Aorta (tissue), 5 donors: ENCODE measurements around the gene SLC25A26. TPM values are rescaled to one million over a fixed set of nuclear protein-coding genes. Genes with fewer than 3 reads are reported as not detected.

ENCODE experiments used
- ATAC-seq: fragments of 200-7000 bp; cut with Tn5 transposase; one replicate; pipeline ENCODE4 v1.9.1; 2022; ENCODE audit warnings: moderate library complexity; ENCODE audit not compliant: low FRiP score
- DNase-seq, 2 donors: peaks; one replicate each; pipeline ENCODE4 v3.0.0-alpha.2; 2020
- H3K27ac ChIP-seq, 2 donors: one replicate each; pipeline ENCODE4 v1.5.1; 2013; ENCODE audit warnings: low read length in 2 of 2, mild to moderate bottlenecking in 2 of 2, moderate library complexity in 2 of 2, control low read depth in 1 of 2, inconsistent platforms in 1 of 2, low read depth in 1 of 2
- H3K27me3 ChIP-seq, 2 donors: one replicate each; pipeline ENCODE4 v1.6.1; 2013; ENCODE audit warnings: control low read depth in 1 of 2, low read length in 1 of 2, mild to moderate bottlenecking in 1 of 2, moderate library complexity in 1 of 2; ENCODE audit not compliant: insufficient read depth in 2 of 2, control insufficient read depth in 1 of 2
- H3K36me3 ChIP-seq, 2 donors: one replicate each; pipeline ENCODE4 v1.6.1; 2013; ENCODE audit warnings: control low read depth in 1 of 2, low read length in 1 of 2, mild to moderate bottlenecking in 1 of 2; ENCODE audit not compliant: insufficient read depth in 2 of 2, control insufficient read depth in 1 of 2
- H3K4me1 ChIP-seq, 2 donors: one replicate each; pipeline ENCODE4 v1.6.1; 2013; ENCODE audit warnings: low read length in 2 of 2, control low read depth in 1 of 2, mild to moderate bottlenecking in 1 of 2, moderate library complexity in 1 of 2; ENCODE audit not compliant: insufficient read depth in 2 of 2, control insufficient read depth in 1 of 2
- H3K4me3 ChIP-seq, 2 donors: one replicate each; pipeline ENCODE4 v1.5.1; 2013; ENCODE audit warnings: low read length in 2 of 2, control low read depth in 1 of 2, mild to moderate bottlenecking in 1 of 2
- H3K9me3 ChIP-seq: one replicate; pipeline ENCODE4 v1.6.1; 2013; ENCODE audit warnings: mild to moderate bottlenecking, low read length; ENCODE audit not compliant: control insufficient read depth
- WGBS, 2 donors: extraction: QIAGEN DNeasy Blood & Tissue Kit; methylation state at CpG; one replicate each; pipeline ENCODE4 v1.1.7; 2013; 5-methylcytosine and 5-hydroxymethylcytosine counted together
- intact Hi-C, 2 donors: fragments of 100-400 bp; cut with DNase I; formaldehyde crosslinking; loops; one replicate each; pipeline versions ENCODE4 v1.14.2 to v1.15.0; 2022
- polyA plus RNA-seq, 2 donors: library from polyadenylated mRNA; stranded (reverse); fragments of 200-250 nt; gene quantifications; one replicate each; pipeline ENCODE4 v1.2.3, GENCODE V29; 2013
- total RNA-seq, 2 donors: library from RNA; stranded (reverse); fragmentation: NEBNext Ultra II Directional; extraction: Animal tissue kit (Norgen Biotek cat#: 25700); gene quantifications; one replicate each; pipeline ENCODE4 v1.2.1, GENCODE V29; 2021
- donor health status: healthy with polysubstance abuse.
- donor health status: Bipolar disorder and iron deficiency.
- donor health status: DM: no; HTN: no; CAD: no.
- donor health status: DM: no; HTN: no; CAD: no.
- donor health status: DM: yes; HTN: yes; CAD: no.

SLC25A26 gene
- total and polyA plus RNA-seq, 4 donors: 14.9 to 17.5 (median 16.7) TPM

DNA sequence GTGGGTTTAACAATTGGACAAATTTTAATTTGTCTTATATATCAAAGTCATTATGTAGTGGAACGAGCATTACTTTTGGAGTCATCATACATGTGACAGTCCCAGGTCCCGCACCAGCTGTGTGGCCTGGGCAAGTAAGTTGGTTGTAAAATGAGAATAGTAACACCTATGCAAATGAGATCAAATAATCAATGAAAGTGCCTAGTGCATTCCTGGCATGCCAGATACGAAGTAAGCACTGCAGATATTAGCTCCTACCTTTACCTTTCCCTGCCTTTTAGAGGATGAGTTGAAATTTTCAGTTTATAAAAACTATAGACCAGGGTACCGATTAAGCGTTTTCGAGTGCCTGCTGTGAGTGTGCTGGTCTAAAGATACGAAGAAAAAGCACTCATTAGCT lies 145.9 kb downstream of the SLC25A26 start:
- Histone ChIP-seq H3K4me3 (no peak overlapping the region), H3K27me3 (no peaks in the 10 kb centered on the region), H3K36me3 (no peaks in the 10 kb centered on the region), H3K4me1 (peaks cover 2 to 6% of the 10 kb centered on the region in 2 donors), H3K27ac (no peak overlapping the region), H3K9me3 (no peaks in the 10 kb centered on the region)
- ATAC-seq: no peak
- intact Hi-C loops: no loop called here
- DNase-seq: no peak
- 97 to 98% methylated on average over 7 of the region's 7 CpGs for WGBS, 2 donors

DNA sequence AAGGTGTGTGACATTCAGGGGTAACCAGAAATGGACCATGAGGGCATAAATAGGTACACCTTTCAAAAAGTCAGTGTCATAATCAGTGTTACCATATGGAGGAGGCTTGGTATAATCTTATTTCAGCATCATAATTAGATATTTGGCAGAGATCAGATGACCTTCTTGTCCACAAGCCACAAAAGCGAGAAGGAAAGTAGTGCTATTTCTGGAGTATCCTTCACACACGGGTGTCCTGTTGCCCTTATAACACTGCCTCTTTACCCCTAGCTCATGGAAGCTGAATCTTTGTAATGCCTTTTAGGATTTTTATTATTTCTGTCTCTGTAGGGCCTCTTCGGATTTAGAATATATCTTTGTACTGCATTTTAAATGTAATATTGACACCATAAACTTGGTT lies 147.2 kb downstream of the SLC25A26 start:
- Histone ChIP-seq H3K4me1 (peaks cover 0 to 3% of the 10 kb centered on the region in 2 donors), H3K36me3 (no peaks in the 10 kb centered on the region), H3K9me3 (no peaks in the 10 kb centered on the region), H3K4me3 (no peak overlapping the region), H3K27me3 (no peaks in the 10 kb centered on the region), H3K27ac (no peak overlapping the region)
- ATAC-seq: no peak
- WGBS, 2 donors: 51% methylated on average over 3 of the region's 3 CpGs
- intact Hi-C loops: no loop called here
- no peak for DNase-seq

DNA sequence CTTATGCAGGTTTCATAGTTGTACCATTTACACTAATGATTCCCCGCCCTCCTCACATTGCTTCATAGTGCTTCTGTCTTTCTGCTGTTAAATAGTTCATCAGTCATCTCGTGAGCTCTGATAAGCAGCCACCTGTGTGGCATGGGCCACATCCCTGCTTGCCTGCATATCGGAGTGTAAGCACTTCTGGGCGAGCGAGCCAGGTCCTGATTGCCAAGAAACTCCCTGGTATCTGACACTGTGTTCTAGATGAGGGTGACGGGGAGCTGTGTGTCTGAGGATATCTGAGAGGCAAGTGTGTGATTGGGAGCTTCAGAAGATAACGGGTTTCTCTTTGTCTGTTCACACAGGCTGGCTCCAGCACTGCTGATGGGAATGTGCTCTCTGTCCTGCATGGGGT lies 149.4 kb downstream of the SLC25A26 start:
- no peaks in the 10 kb centered on the region for H3K36me3 ChIP-seq
- no peak overlapping the region for H3K4me3 ChIP-seq
- no peak overlapping the region for H3K27ac ChIP-seq
- H3K9me3 ChIP-seq: no peaks in the 10 kb centered on the region
- ATAC-seq: no peak
- no peaks in the 10 kb centered on the region for H3K27me3 ChIP-seq
- WGBS, 2 donors: 74 to 83% methylated on average over 7 of the region's 7 CpGs
- H3K4me1 ChIP-seq: no peaks in the 10 kb centered on the region
- intact Hi-C loops: no loop called here
- no peak for DNase-seq

DNA sequence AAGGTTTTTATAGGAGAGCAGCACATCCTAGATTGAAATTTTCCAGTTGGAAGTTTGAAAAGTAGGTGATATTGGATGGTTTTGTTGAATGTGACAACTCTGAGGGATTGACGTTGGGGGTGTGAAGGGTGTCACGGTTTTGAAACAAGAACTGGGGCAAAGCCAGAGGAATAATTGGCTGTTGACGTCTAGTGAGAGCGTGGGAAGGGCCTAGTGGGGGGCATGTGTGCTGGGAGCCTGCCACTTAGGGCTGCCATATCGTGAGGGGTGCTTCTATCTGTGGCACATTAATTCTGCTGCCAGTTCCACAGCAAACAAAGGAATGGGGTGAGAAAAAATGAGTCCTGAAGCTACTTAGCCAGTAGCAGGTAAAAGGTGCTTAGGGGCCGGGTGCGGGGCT lies 150.6 kb downstream of the SLC25A26 start:
- DNase-seq (no peak), ATAC-seq (no peak)
- no peaks in the 10 kb centered on the region for H3K27me3 ChIP-seq
- intact Hi-C loops: no loop called here
- no peak overlapping the region for H3K27ac ChIP-seq
- H3K4me3 ChIP-seq: no peak overlapping the region
- WGBS, 2 donors: 51 to 68% methylated on average over 7 of the region's 7 CpGs
- no peaks in the 10 kb centered on the region for H3K36me3 ChIP-seq
- H3K4me1 ChIP-seq: no peaks in the 10 kb centered on the region
- H3K9me3 ChIP-seq: no peaks in the 10 kb centered on the region

DNA sequence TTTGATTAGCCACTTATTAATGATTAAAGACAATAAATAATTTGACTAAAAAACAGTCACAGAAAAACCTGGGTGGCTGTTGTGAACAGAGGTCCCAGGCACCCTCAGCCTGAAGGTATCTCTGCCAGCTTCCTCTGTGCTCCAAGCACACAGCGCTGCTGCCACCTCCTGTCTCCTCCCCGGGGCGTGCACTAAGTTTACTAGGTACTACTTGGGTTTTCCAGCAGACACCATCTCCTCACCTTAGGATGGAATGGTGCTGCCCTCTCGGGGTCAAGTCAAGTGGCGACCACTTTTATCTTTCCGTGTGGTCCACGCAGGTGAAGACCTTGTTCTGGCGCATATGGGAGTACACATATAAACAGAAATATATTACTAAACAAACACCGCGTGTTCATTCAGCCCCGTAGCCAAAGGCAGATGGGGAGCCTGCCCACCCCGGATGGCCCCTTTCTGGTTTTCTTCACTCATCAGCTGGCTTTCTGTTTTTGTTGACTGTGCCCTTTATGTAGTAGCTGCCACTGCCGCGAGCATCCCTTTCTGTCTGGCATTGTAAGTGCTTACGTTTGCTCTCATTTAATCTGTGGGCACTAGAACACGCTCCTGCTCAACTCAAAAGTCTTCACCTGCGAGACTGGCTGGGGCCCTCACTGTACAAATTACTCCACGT lies 152.0 kb downstream of the SLC25A26 start:
- Histone ChIP-seq H3K4me1 (no peaks in the 10 kb centered on the region), H3K9me3 (no peaks in the 10 kb centered on the region), H3K36me3 (peaks cover 0 to 2% of the 10 kb centered on the region in 2 donors), H3K27ac (no peak overlapping the region), H3K4me3 (no peak overlapping the region), H3K27me3 (no peaks in the 10 kb centered on the region)
- intact Hi-C loops: no loop called here
- WGBS, 2 donors: 70% methylated on average over 18 of the region's 18 CpGs
- DNase-seq (no peak), ATAC-seq (no peak)

DNA sequence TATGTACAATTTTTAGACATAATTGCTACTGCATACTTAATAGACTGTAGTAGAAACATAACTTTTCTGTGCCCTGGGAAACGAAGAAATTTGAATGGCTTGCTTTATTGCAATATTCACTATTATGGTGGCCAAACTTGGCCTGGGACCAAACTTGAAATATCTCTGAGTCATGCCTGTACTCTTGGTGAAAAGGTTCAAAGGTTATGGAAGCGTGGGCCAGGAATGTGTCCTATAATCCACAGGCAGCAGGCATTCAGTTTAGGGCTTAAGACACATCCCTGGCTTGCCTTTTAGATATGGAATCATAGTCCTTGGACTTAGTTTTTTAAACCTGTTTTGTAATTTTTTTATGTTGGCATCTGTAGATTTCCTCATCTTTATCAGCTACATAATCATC lies 155.8 kb downstream of the SLC25A26 start:
- Histone ChIP-seq H3K9me3 (no peaks in the 10 kb centered on the region), H3K4me3 (no peak overlapping the region), H3K36me3 (peaks cover 0 to 12% of the 10 kb centered on the region in 2 donors), H3K27me3 (no peaks in the 10 kb centered on the region), H3K27ac (no peak overlapping the region), H3K4me1 (no peaks in the 10 kb centered on the region)
- intact Hi-C loops: no loop called here
- no peak for ATAC-seq
- 68 to 84% methylated on average over 2 of the region's 2 CpGs for WGBS, 2 donors
- DNase-seq: no peak

DNA sequence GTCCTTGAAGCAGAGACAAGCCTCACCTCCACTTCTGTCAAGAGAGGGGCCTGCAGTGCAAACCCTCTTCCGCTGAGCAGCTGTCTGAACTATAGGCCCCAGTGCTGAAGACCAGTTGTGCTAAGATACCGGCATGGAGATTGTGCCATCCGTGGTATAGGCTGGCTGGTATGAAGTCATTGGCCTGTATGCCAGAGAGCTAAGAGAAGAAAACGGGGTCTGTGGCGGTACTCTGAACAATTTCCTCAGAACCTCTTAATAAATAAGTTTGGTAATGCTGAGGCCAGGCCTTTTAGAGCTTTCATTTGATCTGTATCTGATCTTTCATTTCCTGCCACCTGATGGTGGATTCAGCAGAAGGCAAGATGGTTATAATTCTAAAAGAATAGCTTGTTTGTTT lies 157.0 kb downstream of the SLC25A26 start:
- ATAC-seq (no peak), DNase-seq (no peak)
- intact Hi-C loops: no loop called here
- Histone ChIP-seq H3K9me3 (no peaks in the 10 kb centered on the region), H3K36me3 (peaks cover 0 to 12% of the 10 kb centered on the region in 2 donors), H3K27me3 (no peaks in the 10 kb centered on the region), H3K4me3 (no peak overlapping the region), H3K4me1 (no peaks in the 10 kb centered on the region), H3K27ac (no peak overlapping the region)
- WGBS, 2 donors: 94% methylated on average over 5 of the region's 5 CpGs

DNA sequence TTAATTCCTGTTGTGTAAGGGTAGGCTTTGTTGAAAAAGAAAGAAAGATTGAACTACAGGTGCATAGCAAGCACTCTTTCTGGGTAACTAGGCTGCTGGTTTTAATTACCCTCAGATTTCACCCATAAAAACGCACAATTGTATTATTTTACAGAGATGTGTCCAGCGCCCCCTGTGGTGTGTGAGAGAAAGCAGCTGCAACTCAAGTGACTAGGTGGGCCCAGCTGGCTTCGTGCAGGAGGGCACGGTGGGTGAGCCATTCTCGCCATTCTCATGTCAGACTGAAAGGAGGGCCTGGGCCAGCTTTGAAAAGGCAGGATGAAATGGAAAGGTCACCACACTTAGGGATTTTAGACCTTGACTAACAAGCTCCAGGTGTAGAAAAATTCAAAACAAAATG lies 157.5 kb downstream of the SLC25A26 start:
- WGBS, 2 donors: 61 to 63% methylated on average over 5 of the region's 5 CpGs
- DNase-seq (no peak), ATAC-seq (no peak)
- H3K27me3 ChIP-seq: no peaks in the 10 kb centered on the region
- H3K4me3 ChIP-seq: no peak overlapping the region
- intact Hi-C loops: no loop called here
- H3K27ac ChIP-seq: no peak overlapping the region
- peaks cover 0 to 15% of the 10 kb centered on the region in 2 donors for H3K36me3 ChIP-seq
- no peaks in the 10 kb centered on the region for H3K4me1 ChIP-seq
- H3K9me3 ChIP-seq: no peaks in the 10 kb centered on the region

DNA sequence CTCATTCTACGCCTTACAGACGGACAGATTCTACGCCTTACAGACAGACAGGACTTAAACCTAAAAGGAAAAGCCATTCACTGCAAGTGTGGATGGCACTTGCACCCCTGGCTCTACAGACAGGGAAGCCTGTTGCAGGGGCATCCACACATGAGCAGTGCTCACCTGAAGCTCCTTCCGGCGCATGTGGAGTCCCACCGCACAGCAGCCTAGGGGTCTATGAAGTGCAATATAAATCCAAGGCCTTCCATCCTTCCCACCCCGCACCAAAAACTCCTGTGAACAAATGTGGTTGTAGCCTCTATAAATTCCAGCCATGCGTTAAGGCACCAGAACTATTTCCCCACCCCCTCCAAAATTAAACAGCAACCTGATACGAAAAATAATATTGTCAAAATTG lies 158.8 kb downstream of the SLC25A26 start:
- no peaks in the 10 kb centered on the region for H3K9me3 ChIP-seq
- H3K27me3 ChIP-seq: no peaks in the 10 kb centered on the region
- DNase-seq: no peak
- intact Hi-C loops: no loop called here
- no peak overlapping the region for H3K4me3 ChIP-seq
- ATAC-seq: no peak
- no peak overlapping the region for H3K27ac ChIP-seq
- H3K4me1 ChIP-seq: no peaks in the 10 kb centered on the region
- 89 to 90% methylated on average over 9 of the region's 9 CpGs for WGBS, 2 donors
- peaks cover 0 to 17% of the 10 kb centered on the region in 2 donors for H3K36me3 ChIP-seq
